Fibroblast of gingiva (primary cell): ENCODE results near the gene ELAVL1.
"Not testable (repeated sequence)": the region's sequence is repeated elsewhere in the genome, so short reads cannot be mapped to it uniquely, and the experiment has no call there.

Experiments used
- DNase-seq: peaks from one replicate; pipeline ENCODE4 v3.0.0-alpha.2; 2011; ENCODE audit warnings: low read depth

The ELAVL1 gene

DNA sequence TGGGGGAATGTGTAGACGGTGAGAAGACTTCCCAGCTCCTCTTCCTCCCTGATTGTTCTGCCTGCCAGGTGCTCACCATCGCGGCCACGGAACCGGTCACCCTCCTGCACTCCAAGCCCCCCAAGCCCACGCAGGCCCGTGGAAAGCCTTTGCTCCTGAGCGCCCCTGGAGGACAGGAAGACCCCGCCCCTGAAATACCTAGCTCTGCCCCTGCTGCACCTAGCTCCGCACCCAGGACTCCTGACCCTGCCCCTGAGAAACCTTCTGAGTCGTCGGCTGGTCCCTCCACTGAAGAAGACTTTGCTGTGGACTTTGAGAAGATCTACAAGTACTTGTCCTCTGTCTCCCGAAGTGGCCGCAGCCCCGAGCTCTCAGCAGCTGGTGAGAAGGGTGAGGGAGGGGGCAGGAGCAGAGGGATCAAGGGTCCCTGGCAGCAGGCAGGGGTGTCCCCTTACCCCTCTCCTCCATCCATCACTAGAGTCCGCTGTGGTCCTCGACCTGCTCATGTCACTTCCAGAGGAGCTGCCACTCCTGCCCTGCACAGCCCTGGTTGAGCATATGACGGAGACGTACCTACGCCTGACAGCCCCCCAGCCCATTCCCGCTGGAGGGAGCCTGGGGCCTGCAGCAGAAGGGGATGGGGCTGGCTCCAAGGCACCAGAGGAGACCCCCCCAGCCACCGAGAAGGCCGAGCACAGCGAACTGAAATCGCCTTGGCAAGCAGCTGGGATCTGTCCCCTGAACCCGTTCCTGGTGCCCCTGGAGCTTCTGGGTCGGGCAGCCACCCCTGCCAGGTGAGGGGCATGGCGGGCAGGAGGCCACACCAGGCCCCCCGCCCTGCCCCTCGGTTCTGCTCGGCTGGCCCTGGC lies 83.2 kb downstream of the ELAVL1 start:
- no peak for DNase-seq

DNA sequence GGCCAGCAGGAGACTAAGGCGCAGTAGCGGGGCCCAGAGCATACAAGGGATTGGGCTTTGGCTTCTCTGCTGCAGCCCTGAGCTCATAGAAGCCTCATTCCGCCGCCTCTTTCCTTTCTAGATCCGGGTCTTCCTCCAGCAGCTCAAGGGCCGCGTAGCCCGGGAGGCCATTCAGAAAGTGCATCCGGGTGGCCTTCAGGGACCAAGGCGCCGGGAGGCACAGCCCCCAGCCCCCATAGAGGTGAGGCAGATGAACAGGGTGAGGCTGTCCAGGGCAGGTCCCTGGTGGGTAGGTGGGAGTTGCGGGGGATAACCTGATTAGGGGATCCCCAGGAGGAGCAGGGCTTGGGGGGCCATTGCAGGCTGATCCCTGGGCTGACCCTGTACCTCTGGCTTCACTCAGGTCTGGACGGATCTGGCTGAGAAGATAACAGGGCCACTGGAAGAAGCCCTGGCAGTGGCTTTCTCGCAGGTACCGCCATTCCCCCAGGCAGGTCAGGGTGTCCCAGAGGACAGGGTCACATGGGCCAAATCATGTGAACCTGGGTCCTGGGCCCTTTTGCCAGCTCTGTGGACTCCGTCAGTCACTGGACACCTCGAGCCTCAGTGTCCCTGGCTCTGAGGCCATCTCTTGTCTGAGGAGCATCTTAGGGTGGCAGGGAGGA lies 84.0 kb downstream of the ELAVL1 start:
- DNase-seq: no peak

- DNase-seq: peak; percentile 98
Measured at GRCh38 chr19:7920519-7921301, 84.7 kb downstream of the ELAVL1 start.

GRCh38 chr19:7919610-7920518 lies 85.6 kb downstream of the ELAVL1 start, which contains the start of gene SNAPC2:
Gene SNAPC2 (plus strand): TSS chr19:7920338. CDS start chr19:7920367, 29 bp downstream.
- DNase-seq: peak; percentile 96

- no peak for DNase-seq
Measured at GRCh38 chr19:7918615-7919421, 86.6 kb downstream of the ELAVL1 start.

DNA sequence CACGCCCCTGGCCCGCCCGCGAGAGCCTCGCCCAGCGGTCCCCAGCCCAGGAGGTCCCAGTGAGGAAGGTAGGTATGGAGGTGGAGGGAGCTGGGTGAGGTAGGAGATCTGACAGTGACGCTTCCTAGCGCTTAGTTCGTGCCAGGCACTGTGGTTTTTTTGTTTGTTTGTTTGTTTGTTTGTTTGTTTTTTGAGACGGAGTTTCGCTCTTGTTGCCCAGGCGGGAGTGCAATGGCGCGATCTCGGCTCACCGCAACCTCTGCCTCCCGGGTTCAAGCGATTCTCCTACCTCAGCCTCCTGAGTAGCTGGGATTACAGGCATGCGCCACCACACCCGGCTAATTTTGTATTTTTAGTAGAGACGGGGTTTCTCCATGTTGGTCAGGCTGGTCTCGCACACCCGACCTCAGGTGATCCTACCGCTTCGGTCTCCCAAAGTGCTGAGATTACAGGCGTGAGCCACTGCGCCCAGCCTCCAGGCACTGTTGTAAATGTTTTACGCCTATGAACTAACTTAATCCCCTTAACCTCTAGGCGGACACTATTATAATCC lies 87.3 kb downstream of the ELAVL1 start:
- DNase-seq: not testable (repeated sequence)

- peak; percentile 63 for DNase-seq
Measured at GRCh38 chr19:7917267-7918061, 88.0 kb downstream of the ELAVL1 start.

GRCh38 chr19:7916955-7917266 lies 88.5 kb downstream of the ELAVL1 start:
- no peak for DNase-seq

- DNase-seq: no peak
Measured at GRCh38 chr19:7916103-7916954, 89.1 kb downstream of the ELAVL1 start.

DNA sequence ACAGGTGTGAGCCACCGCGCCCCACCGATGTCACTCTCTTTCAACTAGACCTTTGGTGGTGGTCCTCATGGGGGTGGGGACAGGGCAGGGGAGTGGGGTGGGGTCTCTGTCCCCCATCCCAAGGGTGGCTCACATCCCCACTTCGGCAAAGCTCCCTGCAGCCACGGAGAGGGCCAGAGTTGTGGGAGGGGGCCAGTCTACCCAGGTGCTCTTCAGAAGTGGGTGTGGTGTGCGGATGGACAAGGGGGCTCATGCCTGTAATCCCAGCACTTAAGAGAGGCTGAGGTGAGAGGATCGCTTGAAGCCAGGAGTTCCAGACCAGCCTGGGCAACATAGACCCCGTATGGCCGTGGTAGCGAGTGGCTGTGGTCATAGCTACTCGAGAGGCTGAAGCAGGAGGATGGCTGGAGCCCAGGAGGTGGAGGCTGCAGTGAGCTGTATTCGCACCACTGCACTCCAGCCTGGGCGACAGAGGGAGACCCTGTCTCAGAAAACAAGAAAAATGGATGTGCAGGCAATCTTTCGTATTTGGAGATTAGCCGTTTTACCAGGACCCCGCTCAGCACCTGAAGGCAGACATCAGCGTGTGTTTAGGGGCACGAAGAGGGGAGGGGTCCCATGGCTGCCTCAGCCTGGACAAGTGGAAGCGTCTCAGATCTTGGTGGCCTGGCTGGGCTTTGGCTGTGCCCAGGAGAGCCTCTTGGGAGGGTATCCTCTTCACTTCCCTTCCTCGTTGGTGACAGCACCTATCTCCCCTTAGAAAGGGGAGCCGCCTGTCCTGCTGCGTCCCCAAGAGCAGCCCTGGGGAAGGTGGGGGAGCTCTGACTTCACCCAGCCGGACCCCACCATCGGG lies 90.0 kb downstream of the ELAVL1 start:
- DNase-seq: no peak

DNA sequence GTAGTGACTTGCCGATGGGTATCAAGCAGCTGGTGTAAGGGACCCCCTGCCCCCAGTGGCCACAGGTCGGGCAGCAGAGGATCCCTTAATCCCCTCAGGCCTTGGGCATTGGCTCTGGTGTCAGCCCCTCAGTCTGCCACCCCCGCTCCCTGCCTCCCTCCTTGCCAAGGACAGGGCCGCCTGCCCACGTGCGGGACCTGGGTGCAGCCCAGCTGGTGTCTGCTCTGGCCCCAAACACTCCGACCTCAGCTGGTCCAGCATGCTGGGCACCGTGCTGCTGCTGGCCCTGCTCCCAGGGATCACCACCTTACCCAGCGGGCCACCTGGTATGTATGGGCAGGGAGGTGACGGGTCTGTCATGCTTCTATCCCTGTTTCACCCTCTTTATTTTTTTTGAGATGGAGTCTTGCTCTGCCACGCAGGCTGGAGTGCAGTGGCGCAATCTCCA lies 90.8 kb downstream of the ELAVL1 start, which contains the start of gene TGFBR3L:
Gene TGFBR3L (plus strand): TSS at position 233 of the 448 bp plus-strand sequence.
- DNase-seq: no peak

- no peak for DNase-seq
Measured at GRCh38 chr19:7914099-7914498, 91.3 kb downstream of the ELAVL1 start.

- DNase-seq: no peak
Measured at GRCh38 chr19:7913652-7914051, 91.8 kb downstream of the ELAVL1 start.

- DNase-seq: no peak
Measured at GRCh38 chr19:7912697-7913564, 92.5 kb downstream of the ELAVL1 start.

GRCh38 chr19:7912144-7912696 lies 93.2 kb downstream of the ELAVL1 start:
- no peak for DNase-seq

- no peak for DNase-seq
Measured at GRCh38 chr19:7911508-7912143, 93.8 kb downstream of the ELAVL1 start.
